A549 treated with DMSO at 1 μM for 4 hours (cell line): ENCODE results near the gene NPW. TPM values are rescaled to one million over a fixed set of nuclear protein-coding genes. Genes with fewer than 3 reads are reported as not detected.

Experiments
- total RNA-seq: library from RNA; stranded (reverse); fragments of 200-300 nt; extraction: Qiagen RNA extraction; gene quantifications from 5 replicates; pipeline ENCODE4 v1.2.3, GENCODE V29; 2022; ENCODE audit warnings: low read depth

The NPW gene
- 0.74 to 1.3 TPM (median 0.99 TPM) in 5 replicates for total RNA-seq

GRCh38 chr16:2019518-2019920 lies at the start of gene NPW:
NPW (plus strand) TSS chr16:2019785.

GRCh38 chr16:1971796-1972489 lies 47.6 kb upstream of the NPW start, which contains the start of gene TBL3:
TBL3 (plus strand) TSS chr16:1972053; CDS start chr16:1972165, 112 bp downstream.

GRCh38 chr16:1981398-1981836 lies 38.2 kb upstream of the NPW start, which contains the start of gene NOXO1:
NOXO1 (minus strand) TSS chr16:1981469; CDS start chr16:1981179, 290 bp downstream.

GRCh38 chr16:1983544-1984346 lies 35.8 kb upstream of the NPW start, which contains the start of gene GFER:
GFER (plus strand) TSS chr16:1984193; CDS start chr16:1984219, 26 bp downstream.

GRCh38 chr16:1989209-1990100 lies 30.1 kb upstream of the NPW start, which contains the start of gene SYNGR3:
SYNGR3 (plus strand) TSS chr16:1989970; CDS start chr16:1990103, 133 bp downstream.

GRCh38 chr16:2009791-2010510 lies 9.6 kb upstream of the NPW start, which contains the start of gene ZNF598:
ZNF598 (minus strand) TSS chr16:2009821.

GRCh38 chr16:2026461-2027023 lies 7.0 kb downstream of the NPW start, which contains the start of gene NHERF2:
NHERF2 (plus strand) TSS chr16:2026902; CDS start chr16:2027006, 104 bp downstream.

GRCh38 chr16:2047330-2048115 lies 27.9 kb downstream of the NPW start, which contains the start of the genes NTHL1 and TSC2:
NTHL1 (minus strand) TSS chr16:2047834; CDS start chr16:2047823, 11 bp downstream.
TSC2 (plus strand) TSS chr16:2047985; CDS start chr16:2048616, 631 bp downstream.

Other genes starting within 250 kb of the NPW start
- gene NME3, start 248.2 kb upstream of the NPW start, total RNA-seq: 29.4 to 60.4 TPM (median 53.3 TPM) in 5 replicates
- 5.4 to 12.9 TPM (median 9.9 TPM) in 5 replicates for gene EME2, start 247.0 kb upstream of the NPW start, total RNA-seq
- 163 to 261 TPM (median 224 TPM) in 5 replicates for gene MRPS34, start 246.7 kb upstream of the NPW start, total RNA-seq
- 16.1 to 25.3 TPM (median 22.5 TPM) in 5 replicates for gene SPSB3, start 237.2 kb upstream of the NPW start, total RNA-seq
- gene NUBP2, start 236.8 kb upstream of the NPW start, total RNA-seq: 56.7 to 88.8 TPM (median 76.9 TPM) in 5 replicates
- 0.07 to 0.13 TPM in 2 of 5 replicates, not detected in the others for gene IGFALS, start 226.1 kb upstream of the NPW start, total RNA-seq
- 57.8 to 69.7 TPM (median 62.0 TPM) in 5 replicates for gene HAGH, start 193.0 kb upstream of the NPW start, total RNA-seq
- 42.2 to 49.6 TPM (median 45.3 TPM) in 5 replicates for gene FAHD1, start 192.6 kb upstream of the NPW start, total RNA-seq
- gene MEIOB, start 147.6 kb upstream of the NPW start, total RNA-seq: 1.9 to 2.4 TPM (median 2.1 TPM) in 5 replicates
- gene HS3ST6, start 101.4 kb upstream of the NPW start, total RNA-seq: 1.9 to 3.9 TPM (median 3.1 TPM) in 5 replicates
- 27.0 to 33.5 TPM (median 29.9 TPM) in 5 replicates for gene MSRB1, start 76.6 kb upstream of the NPW start, total RNA-seq
- 0.03 to 0.06 TPM in 2 of 5 replicates, not detected in the others for gene RPL3L, start 65.1 kb upstream of the NPW start, total RNA-seq
- gene NDUFB10, start 60.2 kb upstream of the NPW start, total RNA-seq: 234 to 300 TPM (median 255 TPM) in 5 replicates
- 3,777 to 5,494 TPM (median 4,879 TPM) in 5 replicates for gene RPS2, start 55.0 kb upstream of the NPW start, total RNA-seq
- not detected in 5 replicates for gene RNF151, start 52.9 kb upstream of the NPW start, total RNA-seq
- gene TBL3, start 47.7 kb upstream of the NPW start, total RNA-seq: 33.8 to 44.9 TPM (median 36.1 TPM) in 5 replicates
- gene NOXO1, start 38.3 kb upstream of the NPW start, total RNA-seq: 0.14 to 0.29 TPM (median 0.25 TPM) in 5 replicates
- gene GFER, start 35.6 kb upstream of the NPW start, total RNA-seq: 26.3 to 42.5 TPM (median 39.7 TPM) in 5 replicates
- gene SYNGR3, start 29.8 kb upstream of the NPW start, total RNA-seq: 6.4 to 7.6 TPM (median 6.9 TPM) in 5 replicates
- 44.1 to 62.0 TPM (median 55.9 TPM) in 5 replicates for gene ZNF598, start 10.0 kb upstream of the NPW start, total RNA-seq
- 38.6 to 58.8 TPM (median 54.7 TPM) in 5 replicates for gene NHERF2, start 7.1 kb downstream of the NPW start, total RNA-seq
- 34.0 to 46.7 TPM (median 42.0 TPM) in 5 replicates for gene NTHL1, start 28.0 kb downstream of the NPW start, total RNA-seq
- 34.3 to 44.5 TPM (median 38.4 TPM) in 5 replicates for gene TSC2, start 28.2 kb downstream of the NPW start, total RNA-seq
- gene PKD1, start 116.1 kb downstream of the NPW start, total RNA-seq: 41.9 to 56.6 TPM (median 50.2 TPM) in 5 replicates
- 3.0 to 4.5 TPM (median 3.3 TPM) in 5 replicates for gene RAB26, start 128.8 kb downstream of the NPW start, total RNA-seq
- gene TRAF7, start 136.0 kb downstream of the NPW start, total RNA-seq: 39.0 to 67.9 TPM (median 55.5 TPM) in 5 replicates
- gene CASKIN1, start 176.8 kb downstream of the NPW start, total RNA-seq: 0.32 to 1.8 TPM (median 0.50 TPM) in 5 replicates
- 44.7 to 55.3 TPM (median 47.9 TPM) in 5 replicates for gene MLST8, start 185.7 kb downstream of the NPW start, total RNA-seq
- gene BRICD5, start 191.1 kb downstream of the NPW start, total RNA-seq: 3.1 to 5.9 TPM (median 5.4 TPM) in 5 replicates
- gene PGP, start 195.1 kb downstream of the NPW start, total RNA-seq: 16.4 to 32.8 TPM (median 30.5 TPM) in 5 replicates
- 18.2 to 26.6 TPM (median 23.6 TPM) in 5 replicates for gene E4F1, start 203.8 kb downstream of the NPW start, total RNA-seq
- gene DNASE1L2, start 216.7 kb downstream of the NPW start, total RNA-seq: 0.63 to 1.3 TPM (median 1.2 TPM) in 5 replicates
- 42.5 to 84.9 TPM (median 76.3 TPM) in 5 replicates for gene ECI1, start 231.8 kb downstream of the NPW start, total RNA-seq
- 254 to 293 TPM (median 274 TPM) in 5 replicates for gene RNPS1, start 248.3 kb downstream of the NPW start, total RNA-seq